ENCODE results near the gene CPNE2. TPM values are rescaled to one million over a fixed set of nuclear protein-coding genes. Genes with fewer than 3 reads are reported as not detected.

The CPNE2 gene
- total and polyA plus RNA-seq, 4 donors: 6.8 to 14.6 (median 11.0) TPM

DNA sequence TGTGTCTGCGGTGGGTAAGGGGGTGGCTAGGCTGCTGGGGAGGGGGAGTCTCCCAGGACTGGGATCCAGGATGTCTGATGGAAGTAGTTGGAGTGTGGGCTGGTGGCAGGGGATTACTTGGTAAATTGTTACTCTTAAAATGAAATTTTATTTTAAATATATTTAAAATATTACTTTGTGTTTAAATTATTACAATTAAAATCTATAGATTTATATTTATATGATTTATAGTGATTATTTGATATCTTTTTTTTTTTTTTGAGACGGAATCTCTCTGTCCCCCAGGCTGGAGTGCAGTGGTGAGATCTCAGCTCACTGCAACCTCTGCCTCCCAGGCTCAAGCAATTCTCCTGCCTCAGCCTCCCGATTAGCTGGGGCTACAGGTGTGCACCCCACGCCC lies 18.6 kb downstream of the CPNE2 start:
- Histone ChIP-seq H3K36me3 (ENCODE audit: control insufficient read depth in 4 of 4, insufficient read depth in 3 of 4, low read depth in 1 of 4, low read length in 3 of 4) (no peaks in the 10 kb centered on the region), H3K9me3 (ENCODE audit: control insufficient read depth in 4 of 4, low read length in 3 of 4) (no peaks in the 10 kb centered on the region), H3K4me3 (ENCODE audit: low read depth in 1 of 3, low read length in 3 of 3) (no peak overlapping the region), H3K27me3 (ENCODE audit: control insufficient read depth in 4 of 4, insufficient read depth in 4 of 4, low read length in 3 of 4) (no peaks in the 10 kb centered on the region), H3K9ac (ENCODE audit: low read depth in 1 of 2, low read length in 2 of 2) (no peak overlapping the region), H3K4me1 (ENCODE audit: control insufficient read depth in 4 of 4, insufficient read depth in 4 of 4, low read length in 3 of 4) (peaks cover 0 to 5% (median 0%) of the 10 kb centered on the region in 4 donors), H3K27ac (ENCODE audit: low read depth in 1 of 2, low read length in 2 of 2) (no peak overlapping the region)
- TF ChIP-seq SP1 (IDR thresholded peaks at IDR 0.05) (no peak), TAF1 (conservative IDR thresholded peaks at IDR 0.05) (no peak), NR2F2 (IDR thresholded peaks at IDR 0.05) (no peak), FOXA1 (IDR thresholded peaks at IDR 0.05) (no peak), YY1 (IDR thresholded peaks at IDR 0.05) (no peak), FOXA2 (IDR thresholded peaks at IDR 0.05) (no peak), JUND (IDR thresholded peaks at IDR 0.05) (no peak)
- TF ChIP-seq, protein P1, sequence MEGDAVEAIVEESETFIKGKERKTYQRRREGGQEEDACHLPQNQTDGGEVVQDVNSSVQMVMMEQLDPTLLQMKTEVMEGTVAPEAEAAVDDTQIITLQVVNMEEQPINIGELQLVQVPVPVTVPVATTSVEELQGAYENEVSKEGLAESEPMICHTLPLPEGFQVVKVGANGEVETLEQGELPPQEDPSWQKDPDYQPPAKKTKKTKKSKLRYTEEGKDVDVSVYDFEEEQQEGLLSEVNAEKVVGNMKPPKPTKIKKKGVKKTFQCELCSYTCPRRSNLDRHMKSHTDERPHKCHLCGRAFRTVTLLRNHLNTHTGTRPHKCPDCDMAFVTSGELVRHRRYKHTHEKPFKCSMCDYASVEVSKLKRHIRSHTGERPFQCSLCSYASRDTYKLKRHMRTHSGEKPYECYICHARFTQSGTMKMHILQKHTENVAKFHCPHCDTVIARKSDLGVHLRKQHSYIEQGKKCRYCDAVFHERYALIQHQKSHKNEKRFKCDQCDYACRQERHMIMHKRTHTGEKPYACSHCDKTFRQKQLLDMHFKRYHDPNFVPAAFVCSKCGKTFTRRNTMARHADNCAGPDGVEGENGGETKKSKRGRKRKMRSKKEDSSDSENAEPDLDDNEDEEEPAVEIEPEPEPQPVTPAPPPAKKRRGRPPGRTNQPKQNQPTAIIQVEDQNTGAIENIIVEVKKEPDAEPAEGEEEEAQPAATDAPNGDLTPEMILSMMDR (IDR thresholded peaks at IDR 0.05; ENCODE audit: low read depth, low read length, missing input control): no peak
- TF ChIP-seq, protein P2, sequence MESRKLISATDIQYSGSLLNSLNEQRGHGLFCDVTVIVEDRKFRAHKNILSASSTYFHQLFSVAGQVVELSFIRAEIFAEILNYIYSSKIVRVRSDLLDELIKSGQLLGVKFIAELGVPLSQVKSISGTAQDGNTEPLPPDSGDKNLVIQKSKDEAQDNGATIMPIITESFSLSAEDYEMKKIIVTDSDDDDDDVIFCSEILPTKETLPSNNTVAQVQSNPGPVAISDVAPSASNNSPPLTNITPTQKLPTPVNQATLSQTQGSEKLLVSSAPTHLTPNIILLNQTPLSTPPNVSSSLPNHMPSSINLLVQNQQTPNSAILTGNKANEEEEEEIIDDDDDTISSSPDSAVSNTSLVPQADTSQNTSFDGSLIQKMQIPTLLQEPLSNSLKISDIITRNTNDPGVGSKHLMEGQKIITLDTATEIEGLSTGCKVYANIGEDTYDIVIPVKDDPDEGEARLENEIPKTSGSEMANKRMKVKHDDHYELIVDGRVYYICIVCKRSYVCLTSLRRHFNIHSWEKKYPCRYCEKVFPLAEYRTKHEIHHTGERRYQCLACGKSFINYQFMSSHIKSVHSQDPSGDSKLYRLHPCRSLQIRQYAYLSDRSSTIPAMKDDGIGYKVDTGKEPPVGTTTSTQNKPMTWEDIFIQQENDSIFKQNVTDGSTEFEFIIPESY (IDR thresholded peaks at IDR 0.05): no peak
- no peak for DNase-seq (ENCODE audit: low spot score)
- 84% methylated on average over 4 of the region's 4 CpGs for WGBS

DNA sequence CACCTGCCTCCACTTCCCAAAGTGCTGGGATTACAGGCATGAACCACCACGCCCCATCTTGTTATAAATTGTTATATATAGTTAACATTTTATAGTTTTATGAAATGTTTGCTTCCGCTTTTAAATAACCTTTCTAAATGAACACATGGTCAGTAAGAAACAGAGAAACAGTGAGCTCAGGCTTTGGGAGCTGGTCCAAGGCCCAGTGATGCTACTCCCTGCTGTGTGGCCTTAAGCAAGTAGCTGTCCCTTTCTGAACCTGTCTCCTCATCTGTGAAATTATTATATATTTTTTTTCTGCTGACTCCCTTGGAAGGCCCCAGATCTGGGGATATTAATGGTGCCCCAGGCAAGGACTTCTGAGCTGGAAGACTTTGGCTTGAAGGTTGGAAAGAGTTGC lies 19.0 kb downstream of the CPNE2 start:
- no peak for TF ChIP-seq RAD21 (IDR thresholded peaks at IDR 0.05)
- TF ChIP-seq GABPA (IDR thresholded peaks at IDR 0.05 in 1 of 2, conservative IDR thresholded peaks at IDR 0.05 in 1 of 2): no peak
- TF ChIP-seq, protein P3, sequence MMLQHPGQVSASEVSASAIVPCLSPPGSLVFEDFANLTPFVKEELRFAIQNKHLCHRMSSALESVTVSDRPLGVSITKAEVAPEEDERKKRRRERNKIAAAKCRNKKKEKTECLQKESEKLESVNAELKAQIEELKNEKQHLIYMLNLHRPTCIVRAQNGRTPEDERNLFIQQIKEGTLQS (IDR thresholded peaks at IDR 0.05): no peak
- TF ChIP-seq EGR1 (IDR thresholded peaks at IDR 0.05; ENCODE audit: low read depth in 2 of 2): no peak
- TF ChIP-seq, protein P4, sequence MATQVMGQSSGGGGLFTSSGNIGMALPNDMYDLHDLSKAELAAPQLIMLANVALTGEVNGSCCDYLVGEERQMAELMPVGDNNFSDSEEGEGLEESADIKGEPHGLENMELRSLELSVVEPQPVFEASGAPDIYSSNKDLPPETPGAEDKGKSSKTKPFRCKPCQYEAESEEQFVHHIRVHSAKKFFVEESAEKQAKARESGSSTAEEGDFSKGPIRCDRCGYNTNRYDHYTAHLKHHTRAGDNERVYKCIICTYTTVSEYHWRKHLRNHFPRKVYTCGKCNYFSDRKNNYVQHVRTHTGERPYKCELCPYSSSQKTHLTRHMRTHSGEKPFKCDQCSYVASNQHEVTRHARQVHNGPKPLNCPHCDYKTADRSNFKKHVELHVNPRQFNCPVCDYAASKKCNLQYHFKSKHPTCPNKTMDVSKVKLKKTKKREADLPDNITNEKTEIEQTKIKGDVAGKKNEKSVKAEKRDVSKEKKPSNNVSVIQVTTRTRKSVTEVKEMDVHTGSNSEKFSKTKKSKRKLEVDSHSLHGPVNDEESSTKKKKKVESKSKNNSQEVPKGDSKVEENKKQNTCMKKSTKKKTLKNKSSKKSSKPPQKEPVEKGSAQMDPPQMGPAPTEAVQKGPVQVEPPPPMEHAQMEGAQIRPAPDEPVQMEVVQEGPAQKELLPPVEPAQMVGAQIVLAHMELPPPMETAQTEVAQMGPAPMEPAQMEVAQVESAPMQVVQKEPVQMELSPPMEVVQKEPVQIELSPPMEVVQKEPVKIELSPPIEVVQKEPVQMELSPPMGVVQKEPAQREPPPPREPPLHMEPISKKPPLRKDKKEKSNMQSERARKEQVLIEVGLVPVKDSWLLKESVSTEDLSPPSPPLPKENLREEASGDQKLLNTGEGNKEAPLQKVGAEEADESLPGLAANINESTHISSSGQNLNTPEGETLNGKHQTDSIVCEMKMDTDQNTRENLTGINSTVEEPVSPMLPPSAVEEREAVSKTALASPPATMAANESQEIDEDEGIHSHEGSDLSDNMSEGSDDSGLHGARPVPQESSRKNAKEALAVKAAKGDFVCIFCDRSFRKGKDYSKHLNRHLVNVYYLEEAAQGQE (IDR thresholded peaks at IDR 0.05): no peak
- TF ChIP-seq, protein P2 (IDR thresholded peaks at IDR 0.05): no peak
- TF ChIP-seq RXRA (IDR thresholded peaks at IDR 0.05): no peak
- no peak for TF ChIP-seq FOXA2 (IDR thresholded peaks at IDR 0.05)
- no peak for TF ChIP-seq SP1 (IDR thresholded peaks at IDR 0.05)
- TF ChIP-seq JUND (IDR thresholded peaks at IDR 0.05): no peak
- TF ChIP-seq FOXA1 (IDR thresholded peaks at IDR 0.05): no peak
- TF ChIP-seq YY1 (IDR thresholded peaks at IDR 0.05): no peak
- TF ChIP-seq, protein P5, sequence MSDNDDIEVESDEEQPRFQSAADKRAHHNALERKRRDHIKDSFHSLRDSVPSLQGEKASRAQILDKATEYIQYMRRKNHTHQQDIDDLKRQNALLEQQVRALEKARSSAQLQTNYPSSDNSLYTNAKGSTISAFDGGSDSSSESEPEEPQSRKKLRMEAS (IDR thresholded peaks at IDR 0.05): no peak
- TF ChIP-seq HNF4G (IDR thresholded peaks at IDR 0.05): no peak
- no peak for TF ChIP-seq HNF4A (conservative IDR thresholded peaks at IDR 0.05)
- TF ChIP-seq TAF1 (conservative IDR thresholded peaks at IDR 0.05): no peak
- TF ChIP-seq, protein P1 (IDR thresholded peaks at IDR 0.05; ENCODE audit: low read depth, low read length, missing input control): no peak
- no peak for TF ChIP-seq NR2F2 (IDR thresholded peaks at IDR 0.05)
- H3K9me3 ChIP-seq (ENCODE audit: control insufficient read depth in 4 of 4, low read length in 3 of 4): no peaks in the 10 kb centered on the region
- no peak overlapping the region for H3K9ac ChIP-seq (ENCODE audit: low read depth in 1 of 2, low read length in 2 of 2)
- 86% methylated on average over 2 of the region's 2 CpGs for WGBS
- H3K27ac ChIP-seq (ENCODE audit: low read depth in 1 of 2, low read length in 2 of 2): no peak overlapping the region
- DNase-seq (ENCODE audit: low spot score): no peak
- no peaks in the 10 kb centered on the region for H3K36me3 ChIP-seq (ENCODE audit: control insufficient read depth in 4 of 4, insufficient read depth in 3 of 4, low read depth in 1 of 4, low read length in 3 of 4)
- H3K27me3 ChIP-seq (ENCODE audit: control insufficient read depth in 4 of 4, insufficient read depth in 4 of 4, low read length in 3 of 4): no peaks in the 10 kb centered on the region
- H3K4me1 ChIP-seq (ENCODE audit: control insufficient read depth in 4 of 4, insufficient read depth in 4 of 4, low read length in 3 of 4): peaks cover 0 to 5% (median 0%) of the 10 kb centered on the region in 4 donors
- H3K4me3 ChIP-seq (ENCODE audit: low read depth in 1 of 3, low read length in 3 of 3): no peak overlapping the region
